HTERT RPE-1 (cell line): ENCODE data around the gene CENATAC.
"Not testable (repeated sequence)": the region's sequence is repeated elsewhere in the genome, so short reads cannot be mapped to it uniquely, and the experiment has no call there.

Source experiments
- in situ Hi-C: fragments of 300-500 bp; cut with MboI; formaldehyde crosslinking; loops from 4 replicates; pipeline ENCODE4 v1.14.3; 2020; ENCODE audit warnings: low sequenced_read_pairs

The CENATAC gene

GRCh38 chr11:118997627-118998387 is at the start of gene CENATAC:
TSS of gene CENATAC (plus strand) at chr11:118998138. CDS start at chr11:118998198, 60 bp downstream.
- in situ Hi-C loops = no loop called here

- in situ Hi-C loops = loop anchor here (25.0 kb wide), 1 partner anchor 266 kb away; the partner anchor contains the start of gene TREH
These were observed 44.7 kb upstream of the CENATAC start for GRCh38 chr11:118953265-118953664.

GRCh38 chr11:118953976-118954375 is 44.0 kb upstream of the CENATAC start:
- in situ Hi-C loops = loop anchor here (25.0 kb wide), 1 partner anchor 267 kb away; the partner anchor contains the start of gene TREH

- in situ Hi-C loops = loop anchor here (25.0 kb wide), 1 partner anchor 269 kb away; the partner anchor contains the start of gene TREH
These were observed 41.7 kb upstream of the CENATAC start, which contains the start of gene UPK2 for GRCh38 chr11:118956094-118956846. TSS of gene UPK2 (plus strand) at chr11:118956298. CDS start at chr11:118956351, 53 bp downstream.

GRCh38 chr11:118956847-118957469 is 41.0 kb upstream of the CENATAC start:
- in situ Hi-C loops = loop anchor here (25.0 kb wide), 1 partner anchor 270 kb away; the partner anchor contains the start of gene TREH

GRCh38 chr11:118957549-118957948 is 40.4 kb upstream of the CENATAC start:
- in situ Hi-C loops = loop anchor here (25.0 kb wide), 1 partner anchor 270 kb away; the partner anchor contains the start of gene TREH

- in situ Hi-C loops = loop anchor here (25.0 kb wide), 1 partner anchor 271 kb away; the partner anchor contains the start of gene TREH
These were observed 40.0 kb upstream of the CENATAC start for GRCh38 chr11:118957968-118958367.

GRCh38 chr11:118958577-118958976 is 39.4 kb upstream of the CENATAC start:
- in situ Hi-C loops = loop anchor here (25.0 kb wide), 1 partner anchor 271 kb away; the partner anchor contains the start of gene TREH

- in situ Hi-C loops = loop anchor here (25.0 kb wide), 1 partner anchor 274 kb away; the partner anchor contains the start of gene TREH
These were observed 36.7 kb upstream of the CENATAC start for GRCh38 chr11:118961189-118961588.

GRCh38 chr11:118961591-118961990 is 36.3 kb upstream of the CENATAC start:
- in situ Hi-C loops = loop anchor here (25.0 kb wide), 1 partner anchor 274 kb away; the partner anchor contains the start of gene TREH

GRCh38 chr11:118969508-118969907 is 28.4 kb upstream of the CENATAC start:
- in situ Hi-C loops = loop anchor here (25.0 kb wide), 1 partner anchor 282 kb away; the partner anchor contains the start of gene TREH

- in situ Hi-C loops = loop anchor here (25.0 kb wide), 1 partner anchor 284 kb away; the partner anchor contains the start of gene TREH
These were observed 26.3 kb upstream of the CENATAC start, which contains the start of gene FOXR1 for GRCh38 chr11:118971646-118972045. TSS of gene FOXR1 (plus strand) at chr11:118971761. CDS start at chr11:118971932, 171 bp downstream.

GRCh38 chr11:118973985-118974384 is 24.0 kb upstream of the CENATAC start:
- in situ Hi-C loops = loop anchor here (25.0 kb wide), 1 partner anchor 287 kb away; the partner anchor contains the start of gene TREH

- in situ Hi-C loops = no loop called here
These were observed 21.9 kb upstream of the CENATAC start for GRCh38 chr11:118975771-118976709.

- in situ Hi-C loops = no loop called here
These were observed 18.5 kb upstream of the CENATAC start for GRCh38 chr11:118979434-118979833.

- in situ Hi-C loops = no loop called here
These were observed 17.6 kb upstream of the CENATAC start for GRCh38 chr11:118980191-118980881.

- in situ Hi-C loops = not testable (repeated sequence)
These were observed 13.6 kb upstream of the CENATAC start for GRCh38 chr11:118984337-118984736.

GRCh38 chr11:118984825-118985224 is 13.1 kb upstream of the CENATAC start:
- in situ Hi-C loops = no loop called here

GRCh38 chr11:118988280-118988679 is 9.7 kb upstream of the CENATAC start:
- in situ Hi-C loops = no loop called here
